Pulmonary artery endothelial cell (primary cell): ENCODE measurements around the gene TTPAL. TPM values are rescaled to one million over a fixed set of nuclear protein-coding genes. Genes with fewer than 3 reads are reported as not detected.

Source experiments
- DNase-seq: peaks from one replicate; pipeline ENCODE4 v3.0.0-alpha.2; 2011; ENCODE audit warnings: low read depth, low spot score
- total RNA-seq: library from RNA; depleted of rRNA; stranded (reverse); fragments of >200 nt; gene quantifications from 2 replicates; pipeline ENCODE4 v1.2.3, GENCODE V29; 2014

Gene TTPAL
- total RNA-seq, 1 donor from 2014 or later: 4.7 TPM

- DNase-seq: no peak
Observed at GRCh38 chr20:44495802-44496481, 20.3 kb downstream of the TTPAL start.

- no peak for DNase-seq
Observed at GRCh38 chr20:44496976-44497375, 21.3 kb downstream of the TTPAL start.

- DNase-seq: no peak
Observed at GRCh38 chr20:44497761-44498160, 22.1 kb downstream of the TTPAL start.

- DNase-seq: no peak
Observed at GRCh38 chr20:44500221-44500620, 24.5 kb downstream of the TTPAL start.

- DNase-seq: no peak
Observed at GRCh38 chr20:44501448-44501847, 25.8 kb downstream of the TTPAL start.

- DNase-seq: no peak
Observed at GRCh38 chr20:44502968-44503367, 27.3 kb downstream of the TTPAL start.

GRCh38 chr20:44504402-44505307 lies 29.0 kb downstream of the TTPAL start:
- DNase-seq: no peak

- DNase-seq: no peak
Observed at GRCh38 chr20:44509762-44510161, 34.1 kb downstream of the TTPAL start.

GRCh38 chr20:44513871-44514270 lies 38.2 kb downstream of the TTPAL start:
- DNase-seq: no peak

GRCh38 chr20:44516491-44516890 lies 40.8 kb downstream of the TTPAL start:
- DNase-seq: no peak

GRCh38 chr20:44517454-44517853 lies 41.8 kb downstream of the TTPAL start:
- no peak for DNase-seq

- no peak for DNase-seq
Observed at GRCh38 chr20:44518248-44518647, 42.6 kb downstream of the TTPAL start.

- no peak for DNase-seq
Observed at GRCh38 chr20:44520881-44521280, 45.2 kb downstream of the TTPAL start.

- DNase-seq: peak; percentile 84
Observed at GRCh38 chr20:44521484-44522481, 46.1 kb downstream of the TTPAL start, which contains the start of gene SERINC3. Gene SERINC3, minus strand, starts transcription at chr20:44522070. Its CDS starts 119 bp downstream, at chr20:44521951.

GRCh38 chr20:44522841-44523240 lies 47.2 kb downstream of the TTPAL start:
- DNase-seq: no peak

- DNase-seq: no peak
Observed at GRCh38 chr20:44523746-44524145, 48.1 kb downstream of the TTPAL start.

- peak; percentile 17 for DNase-seq
Observed at GRCh38 chr20:44526129-44526528, 50.5 kb downstream of the TTPAL start.

GRCh38 chr20:44527716-44528199 lies 52.1 kb downstream of the TTPAL start:
- DNase-seq: no peak

- DNase-seq: no peak
Observed at GRCh38 chr20:44528309-44528708, 52.6 kb downstream of the TTPAL start.

GRCh38 chr20:44532259-44532980 lies 56.7 kb downstream of the TTPAL start:
- DNase-seq: no peak

GRCh38 chr20:44532981-44533331 lies 57.3 kb downstream of the TTPAL start:
- no peak for DNase-seq
